Ovary (tissue), 9 donors: ENCODE data around the gene FAM3B. TPM values are rescaled to one million over a fixed set of nuclear protein-coding genes. Genes with fewer than 3 reads are reported as not detected.

Experiments
- DNase-seq, 5 donors: peaks; one replicate each; pipeline ENCODE4 v3.0.0-alpha.2; 2019 to 2020
- H3K27ac ChIP-seq, 2 donors: fragments of 200-600 bp; one replicate each; pipeline versions ENCODE4 v1.5.1 to v1.8.0; 2019 to 2022
- H3K27me3 ChIP-seq: fragments of 200-600 bp; one replicate; pipeline ENCODE4 v1.8.0; 2022
- H3K36me3 ChIP-seq: fragments of 200-600 bp; sonication (generic); one replicate; pipeline ENCODE4 v1.5.1; 2019
- H3K4me1 ChIP-seq: one replicate; pipeline ENCODE4 v1.8.1; 2013; ENCODE audit warnings: mild to moderate bottlenecking, moderate library complexity; ENCODE audit not compliant: insufficient read depth
- H3K4me3 ChIP-seq: fragments of 200-600 bp; sonication (generic); one replicate; pipeline ENCODE4 v1.5.1; 2017
- H3K9me3 ChIP-seq, 2 donors: fragments of 200-600 bp in 1 of 2; sonication (generic) in 1 of 2; one replicate each; pipeline versions ENCODE4 v1.5.1 to v1.8.1; 2013 to 2019; ENCODE audit warnings: mild to moderate bottlenecking in 1 of 2, moderate library complexity in 1 of 2
- EP300 ChIP-seq: sonication (generic); formaldehyde crosslinking; IDR thresholded peaks from one replicate; pipeline ENCODE4 v1.6.1; 2017; ENCODE audit warnings: antibody characterized with exemption
- POLR2A ChIP-seq: fragments of 450-650 bp; IDR thresholded peaks from one replicate; pipeline ENCODE4 v1.6.1; 2017; ENCODE audit warnings: antibody characterized with exemption, mild to moderate bottlenecking, moderate library complexity
- whole genome bisulfite sequencing, 3 donors: extraction: QIAGEN DNeasy Blood & Tissue Kit in 1 of 3; methylation state at CpG; one replicate each; pipeline versions ENCODE4 v1.1.5 to v1.1.7; 2013 to 2017; 5-methylcytosine and 5-hydroxymethylcytosine counted together
- intact Hi-C, 4 donors: fragments of 100-400 bp; cut with DNase I; formaldehyde crosslinking; loops; one replicate each; pipeline versions ENCODE4 v1.11.0 to v1.15.1; 2022 to 2023
- polyA plus RNA-seq, 2 donors: library from polyadenylated mRNA; stranded (reverse); fragments of 200-250 nt in 1 of 2; fragments of 350-450 nt in 1 of 2; fragmentation: Illumina TruSeq in 1 of 2; extraction: RNeasy Lipid Tissue Mini Kit (QIAGEN cat#74804) in 1 of 2; gene quantifications; one replicate each; pipeline ENCODE4 v1.2.3, GENCODE V29; 2013 to 2014
- total RNA-seq, 7 donors: library from RNA; depleted of rRNA in 2 of 7; stranded (reverse); fragments of >200 nt in 2 of 7; fragmentation: NEBNext Ultra II Directional in 3 of 7; extraction: Animal tissue kit (Norgen Biotek cat#: 25700) in 3 of 7; gene quantifications; one replicate each; pipeline versions ENCODE4 v1.1.0 to v1.2.4, GENCODE V29; 2016 to 2023
- TF ChIP-seq, protein P1 (sequence below), 3 donors: fragments of 450-650 bp in 2 of 3; fragments of 200-600 bp in 1 of 3; IDR thresholded peaks; one replicate each; pipeline versions ENCODE4 v1.5.1 to v1.8.0; 2016 to 2022; ENCODE audit warnings: antibody characterized with exemption in 3 of 3, mild to moderate bottlenecking in 1 of 3
- donor health status: DM: no; HTN: no; CAD: no; lungs with moderate emphysema.
- donor health status: DM: no; HTN: no; CAD: no.
- donor health status: Bipolar disorder and iron deficiency.
- donor health status: DM: yes; HTN: yes; CAD: no.
- donor health status: DM: no; HTN: no; CAD: no.
- donor health status: DM: yes; HTN: yes; CAD: no.

Gene FAM3B
- total and polyA plus RNA-seq, 9 donors = 0.10 to 7.7 (median 1.0) TPM; not detected in 2

DNA sequence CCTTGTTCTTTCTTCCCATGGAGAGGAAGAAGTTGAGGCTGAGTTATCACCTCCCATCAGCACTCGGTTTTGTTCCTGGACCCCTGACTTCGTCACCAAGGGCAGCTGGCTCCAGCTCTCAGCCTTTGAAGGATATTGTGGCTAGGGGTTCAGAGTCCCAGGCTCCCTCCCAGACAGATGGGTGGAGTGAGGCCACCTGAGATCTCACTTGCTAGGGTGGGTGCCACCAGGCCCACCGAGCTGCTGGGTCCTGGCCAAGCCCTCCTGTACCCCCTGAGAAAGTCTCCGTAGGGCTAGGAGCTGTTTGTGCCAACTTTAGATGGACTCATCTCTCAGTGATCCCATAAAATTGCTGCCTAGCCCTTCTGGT, 52.1 kb downstream of the FAM3B start:
- Histone ChIP-seq H3K4me3 (no peak overlapping the region), H3K36me3 (no peaks in the 10 kb centered on the region), H3K4me1 (peaks cover 2% of the 10 kb centered on the region), H3K27me3 (no peaks in the 10 kb centered on the region), H3K27ac (no peak overlapping the region), H3K9me3 (no peaks in the 10 kb centered on the region)
- intact Hi-C loops = no loop called here
- 49 to 58% (median 53%) methylated on average over 4 of the region's 4 CpGs for WGBS, 3 donors
- TF ChIP-seq, protein P1, sequence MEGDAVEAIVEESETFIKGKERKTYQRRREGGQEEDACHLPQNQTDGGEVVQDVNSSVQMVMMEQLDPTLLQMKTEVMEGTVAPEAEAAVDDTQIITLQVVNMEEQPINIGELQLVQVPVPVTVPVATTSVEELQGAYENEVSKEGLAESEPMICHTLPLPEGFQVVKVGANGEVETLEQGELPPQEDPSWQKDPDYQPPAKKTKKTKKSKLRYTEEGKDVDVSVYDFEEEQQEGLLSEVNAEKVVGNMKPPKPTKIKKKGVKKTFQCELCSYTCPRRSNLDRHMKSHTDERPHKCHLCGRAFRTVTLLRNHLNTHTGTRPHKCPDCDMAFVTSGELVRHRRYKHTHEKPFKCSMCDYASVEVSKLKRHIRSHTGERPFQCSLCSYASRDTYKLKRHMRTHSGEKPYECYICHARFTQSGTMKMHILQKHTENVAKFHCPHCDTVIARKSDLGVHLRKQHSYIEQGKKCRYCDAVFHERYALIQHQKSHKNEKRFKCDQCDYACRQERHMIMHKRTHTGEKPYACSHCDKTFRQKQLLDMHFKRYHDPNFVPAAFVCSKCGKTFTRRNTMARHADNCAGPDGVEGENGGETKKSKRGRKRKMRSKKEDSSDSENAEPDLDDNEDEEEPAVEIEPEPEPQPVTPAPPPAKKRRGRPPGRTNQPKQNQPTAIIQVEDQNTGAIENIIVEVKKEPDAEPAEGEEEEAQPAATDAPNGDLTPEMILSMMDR (IDR thresholded peaks at IDR 0.05) = no peak
- TF ChIP-seq POLR2A (no peak), EP300 (no peak)
- DNase-seq = no peak

DNA sequence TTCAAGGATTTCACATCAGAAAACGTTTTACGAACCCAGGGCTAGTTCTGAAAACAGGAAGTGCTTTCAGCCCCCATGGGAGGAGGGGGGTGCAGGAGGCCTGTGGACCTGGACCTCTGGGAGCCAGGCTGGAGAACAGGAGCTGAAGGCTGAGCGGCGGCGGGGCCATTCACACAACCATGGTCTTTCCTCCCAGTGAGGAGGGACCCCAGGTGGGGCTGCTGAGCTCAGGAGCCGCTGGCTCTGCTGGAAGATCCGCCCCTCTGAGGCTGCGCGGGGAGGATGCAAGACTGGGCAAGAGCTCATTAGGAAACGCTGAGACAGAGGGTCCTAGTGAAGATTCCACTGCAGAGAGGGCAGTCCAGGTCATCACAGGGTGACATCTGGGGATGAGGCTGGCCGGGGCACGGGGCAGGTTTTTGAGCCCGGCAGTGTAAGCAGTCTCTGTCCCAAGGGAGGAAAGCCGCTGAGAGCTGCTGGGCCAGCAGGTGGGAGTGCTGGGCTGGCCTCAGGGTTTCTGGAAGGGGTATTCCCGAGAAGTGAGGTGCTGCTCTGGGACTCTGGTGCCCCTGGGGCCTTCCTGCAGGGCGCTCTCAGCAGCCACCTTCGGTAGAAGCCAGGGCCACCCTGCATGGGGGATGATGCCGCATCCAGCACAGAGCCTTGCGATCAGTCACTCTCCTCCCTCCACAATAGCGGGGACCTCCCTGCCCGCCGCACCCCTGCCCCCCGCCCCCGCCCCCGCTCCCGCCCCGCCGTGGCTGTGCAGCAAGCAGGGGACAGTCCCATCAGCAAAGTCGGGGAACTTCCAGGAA, 52.7 kb downstream of the FAM3B start:
- intact Hi-C loops = no loop called here
- H3K27ac ChIP-seq = no peak overlapping the region
- TF ChIP-seq EP300 (no peak), POLR2A (no peak)
- TF ChIP-seq, protein P1 (IDR thresholded peaks at IDR 0.05) = no peak
- H3K9me3 ChIP-seq = no peaks in the 10 kb centered on the region
- peak overlapping the region; percentile 3 for H3K4me3 ChIP-seq
- H3K4me1 ChIP-seq = peaks cover 2% of the 10 kb centered on the region
- no peaks in the 10 kb centered on the region for H3K36me3 ChIP-seq
- DNase-seq = peak; percentile 20 to 53 (median 41)
- no peaks in the 10 kb centered on the region for H3K27me3 ChIP-seq
- WGBS, 3 donors = 18 to 33% (median 33%) methylated on average over 25 to 29 of the region's 29 CpGs

DNA sequence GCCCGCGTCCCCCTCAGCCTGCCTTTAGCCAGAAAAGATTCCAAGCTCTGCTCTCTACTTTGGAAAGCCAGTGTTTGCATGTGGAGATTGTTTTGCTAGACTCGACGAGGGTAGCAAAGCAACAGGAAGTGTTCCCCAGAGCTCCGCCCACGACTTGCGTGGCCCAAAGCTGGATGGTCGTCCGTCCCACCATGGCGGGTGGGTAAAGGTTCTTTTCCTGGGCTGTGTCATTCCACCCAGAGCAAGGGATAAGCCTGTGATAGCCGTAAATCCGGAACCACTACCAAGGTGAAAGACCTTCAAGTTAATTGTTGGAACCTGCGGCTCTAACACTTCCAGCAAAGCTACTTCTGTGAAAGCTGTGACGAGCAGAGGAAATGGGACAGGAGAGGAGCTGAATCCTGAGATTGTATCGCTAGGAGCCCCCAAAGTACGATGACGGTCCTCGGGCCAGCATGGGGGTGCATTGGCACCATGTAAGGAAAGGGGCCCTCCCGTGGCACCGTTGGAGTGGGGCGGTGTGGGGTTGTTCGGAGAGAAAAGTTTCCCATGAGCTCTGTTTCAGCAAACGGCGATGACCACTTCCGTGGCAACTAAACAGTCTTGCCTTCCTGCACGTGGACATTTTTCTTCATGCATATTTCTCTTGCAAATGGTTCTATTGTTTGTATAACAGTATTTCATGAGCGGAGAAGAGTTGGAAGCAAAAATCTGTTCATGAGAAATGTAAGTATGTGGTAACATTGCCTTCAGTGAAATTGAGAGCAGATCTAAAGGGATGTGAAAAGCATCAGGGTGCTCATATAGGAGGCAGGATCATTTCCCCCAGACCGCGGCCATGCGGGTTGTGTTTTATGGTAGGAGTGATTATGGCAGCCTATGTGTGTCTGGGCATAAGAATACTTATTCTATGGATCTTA, 53.6 kb downstream of the FAM3B start:
- DNase-seq = no peak
- H3K27ac ChIP-seq = no peak overlapping the region
- peaks cover 2% of the 10 kb centered on the region for H3K4me1 ChIP-seq

More for the DNA sequence above, 53.6 kb downstream of the FAM3B start:
- intact Hi-C loops = no loop called here
- TF ChIP-seq EP300 = no peak
- TF ChIP-seq, protein P1 (IDR thresholded peaks at IDR 0.05) = no peak
- no peak for TF ChIP-seq POLR2A
- no peaks in the 10 kb centered on the region for H3K9me3 ChIP-seq
- no peaks in the 10 kb centered on the region for H3K27me3 ChIP-seq
- no peaks in the 10 kb centered on the region for H3K36me3 ChIP-seq
- 79 to 87% (median 79%) methylated on average over 29 to 30 of the region's 30 CpGs for WGBS, 3 donors
- H3K4me3 ChIP-seq = peak overlapping the region; percentile 3
